Measurements from ENCODE around the gene IL1RAPL1. TPM values are rescaled to one million over a fixed set of nuclear protein-coding genes. Genes with fewer than 3 reads are reported as not detected.

IL1RAPL1 gene
- total RNA-seq, 1 experiment from 2014 or later, result not detected

GRCh38 chrX:29242856-29243255, 655.6 kb downstream of the IL1RAPL1 start:
- no peaks in the 10 kb centered on the region for H3K27me3 Mint-ChIP-seq (ENCODE audit: unreplicated experiment)
- intact Hi-C loops (cut with micrococcal nuclease; ENCODE audit: unreplicated experiment), result no loop called here
- CTCF ChIA-PET, result no interaction called here
- BruUV-seq (replicated peaks), result no TSS peak
- no peak for DNase-seq
- no peak for TF ChIP-seq CTCF (IDR thresholded peaks at IDR 0.05; ENCODE audit: unreplicated experiment)
- no peak overlapping the region for H3K4me3 Mint-ChIP-seq (ENCODE audit: low read depth, unreplicated experiment)
- H3K4me1 Mint-ChIP-seq (ENCODE audit: low read depth, unreplicated experiment), result no peaks in the 10 kb centered on the region
- no peaks in the 10 kb centered on the region for H3K36me3 Mint-ChIP-seq (ENCODE audit: insufficient read depth, unreplicated experiment)
- H3K9me3 Mint-ChIP-seq (ENCODE audit: low read depth, unreplicated experiment), result no peaks in the 10 kb centered on the region
- no peak overlapping the region for H3K27ac Mint-ChIP-seq (ENCODE audit: unreplicated experiment)

- CTCF ChIA-PET, result no interaction called here
- no peak overlapping the region for H3K4me3 Mint-ChIP-seq (ENCODE audit: low read depth, unreplicated experiment)
- BruUV-seq (replicated peaks), result no TSS peak
- no peak for DNase-seq
- no peak overlapping the region for H3K27ac Mint-ChIP-seq (ENCODE audit: unreplicated experiment)
- TF ChIP-seq CTCF (IDR thresholded peaks at IDR 0.05; ENCODE audit: unreplicated experiment), result no peak
- no peaks in the 10 kb centered on the region for H3K4me1 Mint-ChIP-seq (ENCODE audit: low read depth, unreplicated experiment)
- H3K27me3 Mint-ChIP-seq (ENCODE audit: unreplicated experiment), result no peaks in the 10 kb centered on the region
- intact Hi-C loops (cut with micrococcal nuclease; ENCODE audit: unreplicated experiment), result no loop called here
- H3K36me3 Mint-ChIP-seq (ENCODE audit: insufficient read depth, unreplicated experiment), result no peaks in the 10 kb centered on the region
- H3K9me3 Mint-ChIP-seq (ENCODE audit: low read depth, unreplicated experiment), result no peaks in the 10 kb centered on the region
These were observed 656.7 kb downstream of the IL1RAPL1 start for GRCh38 chrX:29243942-29244341.

GRCh38 chrX:29254515-29254914, 667.3 kb downstream of the IL1RAPL1 start:
- Mint-ChIP-seq H3K27me3 (ENCODE audit: unreplicated experiment) (no peaks in the 10 kb centered on the region), H3K4me1 (ENCODE audit: low read depth, unreplicated experiment) (no peaks in the 10 kb centered on the region), H3K9me3 (ENCODE audit: low read depth, unreplicated experiment) (peaks cover 2% of the 10 kb centered on the region), H3K27ac (ENCODE audit: unreplicated experiment) (no peak overlapping the region), H3K4me3 (ENCODE audit: low read depth, unreplicated experiment) (no peak overlapping the region), H3K36me3 (ENCODE audit: insufficient read depth, unreplicated experiment) (no peaks in the 10 kb centered on the region)
- no TSS peak for BruUV-seq (replicated peaks)
- DNase-seq, result no peak
- CTCF ChIA-PET, result no interaction called here
- intact Hi-C loops (cut with micrococcal nuclease; ENCODE audit: unreplicated experiment), result no loop called here
- TF ChIP-seq CTCF (IDR thresholded peaks at IDR 0.05; ENCODE audit: unreplicated experiment), result no peak

GRCh38 chrX:29257521-29257920, 670.3 kb downstream of the IL1RAPL1 start:
- H3K27ac Mint-ChIP-seq (ENCODE audit: unreplicated experiment), result no peak overlapping the region
- H3K27me3 Mint-ChIP-seq (ENCODE audit: unreplicated experiment), result no peaks in the 10 kb centered on the region
- DNase-seq, result no peak
- H3K9me3 Mint-ChIP-seq (ENCODE audit: low read depth, unreplicated experiment), result no peaks in the 10 kb centered on the region
- H3K4me1 Mint-ChIP-seq (ENCODE audit: low read depth, unreplicated experiment), result no peaks in the 10 kb centered on the region
- no peaks in the 10 kb centered on the region for H3K36me3 Mint-ChIP-seq (ENCODE audit: insufficient read depth, unreplicated experiment)
- CTCF ChIA-PET, result no interaction called here
- intact Hi-C loops (cut with micrococcal nuclease; ENCODE audit: unreplicated experiment), result no loop called here
- no peak overlapping the region for H3K4me3 Mint-ChIP-seq (ENCODE audit: low read depth, unreplicated experiment)
- BruUV-seq (replicated peaks), result no TSS peak
- no peak for TF ChIP-seq CTCF (IDR thresholded peaks at IDR 0.05; ENCODE audit: unreplicated experiment)

- Mint-ChIP-seq H3K4me1 (ENCODE audit: low read depth, unreplicated experiment) (no peaks in the 10 kb centered on the region), H3K36me3 (ENCODE audit: insufficient read depth, unreplicated experiment) (no peaks in the 10 kb centered on the region), H3K27ac (ENCODE audit: unreplicated experiment) (no peak overlapping the region), H3K27me3 (ENCODE audit: unreplicated experiment) (no peaks in the 10 kb centered on the region), H3K4me3 (ENCODE audit: low read depth, unreplicated experiment) (no peak overlapping the region), H3K9me3 (ENCODE audit: low read depth, unreplicated experiment) (no peaks in the 10 kb centered on the region)
- intact Hi-C loops (cut with micrococcal nuclease; ENCODE audit: unreplicated experiment), result no loop called here
- no peak for TF ChIP-seq CTCF (IDR thresholded peaks at IDR 0.05; ENCODE audit: unreplicated experiment)
- DNase-seq, result no peak
- no TSS peak for BruUV-seq (replicated peaks)
- CTCF ChIA-PET, result no interaction called here
These were observed 682.1 kb downstream of the IL1RAPL1 start for GRCh38 chrX:29269390-29269789.
